ENCODE data around the gene INTS3. TPM values are rescaled to one million over a fixed set of nuclear protein-coding genes. Genes with fewer than 3 reads are reported as not detected.

INTS3 gene
- total and polyA plus RNA-seq, 2 donors (not counting 3 experiments of a cell fraction or from before 2014, with no cell fraction given), result 61.9 to 63.1 TPM

DNA sequence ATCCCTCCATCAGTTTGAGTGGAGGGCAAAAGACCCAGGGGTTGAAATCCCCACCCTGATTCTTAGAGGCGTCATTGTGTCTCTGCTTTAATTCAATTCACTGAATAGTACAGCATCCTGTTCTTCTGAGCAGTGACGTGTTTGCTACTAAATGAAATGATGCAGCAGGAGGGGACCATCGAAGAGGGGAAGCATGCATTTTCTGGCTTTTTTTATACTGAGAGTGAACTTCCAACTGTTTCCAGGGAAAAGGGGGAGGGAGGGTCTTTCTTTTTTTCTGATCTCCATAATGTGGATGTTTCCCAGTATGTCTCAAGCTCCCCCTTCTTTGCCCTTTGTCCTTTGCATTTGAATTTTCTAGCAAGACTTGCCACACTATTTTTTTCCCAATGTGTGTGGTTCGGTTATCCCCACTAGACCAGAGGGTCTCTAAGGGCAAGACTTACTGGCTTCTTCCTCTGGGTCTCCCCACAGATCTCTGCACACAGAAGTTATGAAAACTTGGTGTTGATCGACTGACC, 2.7 kb downstream of the INTS3 start:
- Histone ChIP-seq H3K27ac (ENCODE audit: insufficient read depth, low read depth, low read length) (no peak overlapping the region), H2AFZ (ENCODE audit: low read depth, low read length) (no peak overlapping the region), H3K9ac (replicated peaks; ENCODE audit: extremely low read depth, insufficient read depth, low read length) (no peak overlapping the region), H3K9me1 (replicated peaks; ENCODE audit: control insufficient read depth, extremely low read depth, insufficient read depth, low read length) (no peaks in the 10 kb centered on the region), H3K79me2 (ENCODE audit: control insufficient read depth, insufficient read depth, low read length) (peaks cover 4% of the 10 kb centered on the region), H3K27me3 (ENCODE audit: control insufficient read depth in 2 of 2, insufficient read depth in 2 of 2, low read length in 2 of 2) (no peaks in the 10 kb centered on the region), H4K20me1 (replicated peaks; ENCODE audit: control insufficient read depth, extremely low read depth, insufficient read depth, low read length) (no peaks in the 10 kb centered on the region), H3K4me1 (ENCODE audit: control insufficient read depth, extremely low read depth, insufficient read depth, low read length) (peaks cover 18% of the 10 kb centered on the region), H3K4me3 (replicated peaks in 1 of 3; ENCODE audit: insufficient read depth in 1 of 3, low read depth in 1 of 3, low read length in 3 of 3) (no peak overlapping the region), H3K36me3 (ENCODE audit: control insufficient read depth in 2 of 2, extremely low read depth in 1 of 2, insufficient read depth in 2 of 2, low read length in 2 of 2) (no peaks in the 10 kb centered on the region), H3K4me2 (ENCODE audit: insufficient read depth, low read length) (no peak overlapping the region), H3K9me3 (replicated peaks; ENCODE audit: control insufficient read depth, insufficient read depth, low read length) (no peaks in the 10 kb centered on the region)
- DNase-seq (ENCODE audit: low read depth, low spot score) (no peak), FAIRE-seq (no peak)
- intact Hi-C loops (cut with micrococcal nuclease) (no loop called here), dilution Hi-C loops (cut with MboI; ENCODE audit: extremely low pct_ligation_motif_present, low sequenced_read_pairs) (no loop called here)
- BruUV-seq (replicated peaks), result no TSS peak
- POLR2A ChIA-PET, result no interaction called here
- TF ChIP-seq FOS (IDR thresholded peaks at IDR 0.05; ENCODE audit: borderline replicate concordance, insufficient read depth, low read length) (no peak), POLR2AphosphoS5 (IDR thresholded peaks at IDR 0.05; ENCODE audit: insufficient read depth, low read depth, low read length) (no peak), POLR2A (IDR thresholded peaks at IDR 0.05; ENCODE audit: low read depth, low read length) (no peak), JUN (IDR thresholded peaks at IDR 0.05; ENCODE audit: borderline replicate concordance, insufficient read depth, insufficient read length, low read depth) (no peak), GATA2 (IDR thresholded peaks at IDR 0.05; ENCODE audit: insufficient read depth, insufficient read length, low read depth, low read length) (no peak), EZH2 (IDR thresholded peaks at IDR 0.05; ENCODE audit: borderline replicate concordance, low read depth, low read length, severe bottlenecking) (no peak), MYC (IDR thresholded peaks at IDR 0.05; ENCODE audit: low read depth, low read length) (no peak)
- TF ChIP-seq, protein P1, sequence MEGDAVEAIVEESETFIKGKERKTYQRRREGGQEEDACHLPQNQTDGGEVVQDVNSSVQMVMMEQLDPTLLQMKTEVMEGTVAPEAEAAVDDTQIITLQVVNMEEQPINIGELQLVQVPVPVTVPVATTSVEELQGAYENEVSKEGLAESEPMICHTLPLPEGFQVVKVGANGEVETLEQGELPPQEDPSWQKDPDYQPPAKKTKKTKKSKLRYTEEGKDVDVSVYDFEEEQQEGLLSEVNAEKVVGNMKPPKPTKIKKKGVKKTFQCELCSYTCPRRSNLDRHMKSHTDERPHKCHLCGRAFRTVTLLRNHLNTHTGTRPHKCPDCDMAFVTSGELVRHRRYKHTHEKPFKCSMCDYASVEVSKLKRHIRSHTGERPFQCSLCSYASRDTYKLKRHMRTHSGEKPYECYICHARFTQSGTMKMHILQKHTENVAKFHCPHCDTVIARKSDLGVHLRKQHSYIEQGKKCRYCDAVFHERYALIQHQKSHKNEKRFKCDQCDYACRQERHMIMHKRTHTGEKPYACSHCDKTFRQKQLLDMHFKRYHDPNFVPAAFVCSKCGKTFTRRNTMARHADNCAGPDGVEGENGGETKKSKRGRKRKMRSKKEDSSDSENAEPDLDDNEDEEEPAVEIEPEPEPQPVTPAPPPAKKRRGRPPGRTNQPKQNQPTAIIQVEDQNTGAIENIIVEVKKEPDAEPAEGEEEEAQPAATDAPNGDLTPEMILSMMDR (IDR thresholded peaks at IDR 0.05; ENCODE audit: extremely low read depth in 1 of 2, insufficient read depth in 1 of 2, low read depth in 1 of 2, low read length in 2 of 2), result no peak
- TF ChIP-seq, protein P2, sequence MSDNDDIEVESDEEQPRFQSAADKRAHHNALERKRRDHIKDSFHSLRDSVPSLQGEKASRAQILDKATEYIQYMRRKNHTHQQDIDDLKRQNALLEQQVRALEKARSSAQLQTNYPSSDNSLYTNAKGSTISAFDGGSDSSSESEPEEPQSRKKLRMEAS (IDR thresholded peaks at IDR 0.05; ENCODE audit: insufficient read depth, insufficient read length), result no peak
- CTCF ChIA-PET, result interaction anchor here (1.5 kb wide), 1 partner anchor 52 kb away, joined by 3 read pairs; the partner anchor contains the start of gene NPR1
